Mucosa of descending colon (tissue), 3 donors: Measurements from ENCODE around the gene NEXN. TPM values are rescaled to one million over a fixed set of nuclear protein-coding genes. Genes with fewer than 3 reads are reported as not detected.

Source experiments
- ATAC-seq: fragments of 200-7000 bp; cut with Tn5 transposase; one replicate; pipeline ENCODE4 v1.9.1; 2020; ENCODE audit warnings: mild to moderate bottlenecking, moderate library complexity
- DNase-seq, 3 donors: peaks; one replicate each; pipeline ENCODE4 v3.0.0-alpha.2; 2020
- H3K36me3 ChIP-seq: fragments of 200-600 bp; one replicate; pipeline ENCODE4 v1.8.0; 2021; ENCODE audit warnings: low read depth, mild to moderate bottlenecking
- H3K4me1 ChIP-seq: fragments of 200-600 bp; one replicate; pipeline ENCODE4 v1.8.0; 2021; ENCODE audit warnings: low read depth, mild to moderate bottlenecking
- H3K4me3 ChIP-seq: fragments of 200-600 bp; one replicate; pipeline ENCODE4 v1.8.0; 2021; ENCODE audit warnings: mild to moderate bottlenecking
- H3K9me3 ChIP-seq: fragments of 200-600 bp; one replicate; pipeline ENCODE4 v1.8.0; 2021; ENCODE audit warnings: mild to moderate bottlenecking
- intact Hi-C, 2 donors: fragments of 100-400 bp; cut with DNase I in 1 of 2; cut with micrococcal nuclease in 1 of 2; formaldehyde crosslinking; loops; one replicate each; pipeline versions ENCODE4 v1.11.0 to v1.11.1; 2022; cut with DNase I, micrococcal nuclease
- total RNA-seq, 3 donors: library from RNA; stranded (reverse); fragmentation: NEBNext Ultra II Directional in 2 of 3; extraction: Animal tissue kit (Norgen Biotek cat#: 25700) in 2 of 3; gene quantifications; one replicate each; pipeline versions ENCODE4 v1.2.1 to v1.2.4, GENCODE V29; 2021 to 2023
- TF ChIP-seq, protein P1 (sequence below): fragments of 200-600 bp; IDR thresholded peaks from one replicate; pipeline ENCODE4 v1.8.0; 2022; ENCODE audit warnings: antibody characterized with exemption, mild to moderate bottlenecking
- donor health status: DM: no; HTN: no; CAD: no; lungs with moderate emphysema.
- donor health status: DM: no; HTN: no; CAD: no.
- donor health status: DM: no; HTN: yes; CAD: no.

NEXN gene
- total RNA-seq, 3 donors from 2014 or later: 2.1 to 49.2 (median 7.2) TPM

DNA sequence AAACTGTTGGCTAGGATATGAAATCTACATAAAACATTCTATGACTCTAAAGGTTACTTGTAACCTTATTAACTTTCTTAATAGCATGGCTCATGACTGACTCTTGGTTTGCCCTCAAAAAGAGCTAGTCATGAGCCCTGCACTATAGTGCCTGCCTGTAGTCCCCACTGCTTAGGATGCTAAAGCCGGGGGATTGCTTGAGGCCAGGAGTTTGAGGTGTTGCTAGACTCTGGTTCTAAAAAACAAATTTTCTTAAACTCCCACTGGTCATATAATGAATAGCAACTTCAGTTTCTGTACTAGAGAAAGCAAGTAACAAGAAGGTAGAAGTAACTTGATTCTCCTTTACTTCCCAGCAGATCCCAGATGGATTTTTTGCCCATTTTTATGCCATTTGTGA lies 15.8 kb upstream of the NEXN start:
- DNase-seq (no peak), ATAC-seq (no peak)
- TF ChIP-seq, protein P1, sequence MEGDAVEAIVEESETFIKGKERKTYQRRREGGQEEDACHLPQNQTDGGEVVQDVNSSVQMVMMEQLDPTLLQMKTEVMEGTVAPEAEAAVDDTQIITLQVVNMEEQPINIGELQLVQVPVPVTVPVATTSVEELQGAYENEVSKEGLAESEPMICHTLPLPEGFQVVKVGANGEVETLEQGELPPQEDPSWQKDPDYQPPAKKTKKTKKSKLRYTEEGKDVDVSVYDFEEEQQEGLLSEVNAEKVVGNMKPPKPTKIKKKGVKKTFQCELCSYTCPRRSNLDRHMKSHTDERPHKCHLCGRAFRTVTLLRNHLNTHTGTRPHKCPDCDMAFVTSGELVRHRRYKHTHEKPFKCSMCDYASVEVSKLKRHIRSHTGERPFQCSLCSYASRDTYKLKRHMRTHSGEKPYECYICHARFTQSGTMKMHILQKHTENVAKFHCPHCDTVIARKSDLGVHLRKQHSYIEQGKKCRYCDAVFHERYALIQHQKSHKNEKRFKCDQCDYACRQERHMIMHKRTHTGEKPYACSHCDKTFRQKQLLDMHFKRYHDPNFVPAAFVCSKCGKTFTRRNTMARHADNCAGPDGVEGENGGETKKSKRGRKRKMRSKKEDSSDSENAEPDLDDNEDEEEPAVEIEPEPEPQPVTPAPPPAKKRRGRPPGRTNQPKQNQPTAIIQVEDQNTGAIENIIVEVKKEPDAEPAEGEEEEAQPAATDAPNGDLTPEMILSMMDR: no peak
- H3K9me3 ChIP-seq: no peaks in the 10 kb centered on the region
- H3K4me3 ChIP-seq: no peak overlapping the region
- no peaks in the 10 kb centered on the region for H3K4me1 ChIP-seq
- no peaks in the 10 kb centered on the region for H3K36me3 ChIP-seq
- intact Hi-C loops: no loop called here

DNA sequence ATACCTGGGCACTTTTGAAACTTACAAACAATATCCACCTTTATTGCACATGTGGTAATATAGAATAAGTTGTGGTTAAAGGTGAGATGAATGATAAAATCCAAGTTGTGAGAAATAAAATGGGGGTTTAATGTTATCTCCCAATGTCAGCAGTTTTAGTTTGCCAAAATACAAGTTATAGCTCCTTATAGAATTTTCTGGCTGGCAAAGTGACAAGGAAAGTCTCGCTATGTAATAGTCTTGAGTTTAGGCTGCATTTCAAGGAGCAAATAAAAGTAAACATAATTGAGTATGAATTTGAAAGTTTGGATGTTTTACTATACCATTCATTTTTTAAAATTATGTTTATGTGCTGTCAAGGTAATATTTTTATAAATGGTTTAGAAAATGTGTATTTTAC lies 15.0 kb upstream of the NEXN start:
- ATAC-seq: no peak
- Histone ChIP-seq H3K36me3 (no peaks in the 10 kb centered on the region), H3K9me3 (no peaks in the 10 kb centered on the region), H3K4me3 (no peak overlapping the region), H3K4me1 (no peaks in the 10 kb centered on the region)
- TF ChIP-seq, protein P1: no peak
- intact Hi-C loops: no loop called here
- DNase-seq: no peak

DNA sequence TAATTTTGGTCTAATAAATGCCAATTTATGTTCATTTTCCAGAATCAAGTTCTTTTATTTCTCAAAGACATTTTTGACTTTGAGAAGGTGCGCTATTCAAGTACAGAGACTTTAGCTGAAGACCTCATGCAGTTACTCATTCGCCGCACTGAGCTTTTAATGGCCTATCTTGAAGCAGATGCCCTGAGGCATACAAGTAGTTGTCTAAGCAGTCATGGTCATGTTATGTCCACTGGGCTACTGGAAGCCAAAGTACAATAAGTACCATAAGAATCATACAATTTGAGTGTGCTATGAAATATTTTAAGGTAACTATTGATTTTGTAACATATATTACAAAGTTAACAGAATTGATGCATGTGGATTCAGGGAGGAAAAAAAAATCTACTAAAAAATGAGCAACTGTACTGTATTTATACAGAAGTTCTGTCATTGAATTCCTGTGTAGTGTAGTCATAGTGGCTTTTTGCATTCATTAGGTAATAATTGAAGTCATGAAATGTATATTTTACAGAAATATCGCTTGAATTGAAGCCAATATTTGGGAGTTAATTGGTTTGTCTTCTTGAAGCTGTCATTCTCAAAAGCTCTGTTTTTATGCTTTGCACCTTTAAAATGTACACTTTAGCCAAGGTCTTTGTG lies 13.5 kb upstream of the NEXN start:
- Histone ChIP-seq H3K4me1 (no peaks in the 10 kb centered on the region), H3K36me3 (no peaks in the 10 kb centered on the region), H3K9me3 (no peaks in the 10 kb centered on the region), H3K4me3 (no peak overlapping the region)
- intact Hi-C loops: no loop called here
- TF ChIP-seq, protein P1: no peak
- no peak for DNase-seq
- ATAC-seq: no peak

DNA sequence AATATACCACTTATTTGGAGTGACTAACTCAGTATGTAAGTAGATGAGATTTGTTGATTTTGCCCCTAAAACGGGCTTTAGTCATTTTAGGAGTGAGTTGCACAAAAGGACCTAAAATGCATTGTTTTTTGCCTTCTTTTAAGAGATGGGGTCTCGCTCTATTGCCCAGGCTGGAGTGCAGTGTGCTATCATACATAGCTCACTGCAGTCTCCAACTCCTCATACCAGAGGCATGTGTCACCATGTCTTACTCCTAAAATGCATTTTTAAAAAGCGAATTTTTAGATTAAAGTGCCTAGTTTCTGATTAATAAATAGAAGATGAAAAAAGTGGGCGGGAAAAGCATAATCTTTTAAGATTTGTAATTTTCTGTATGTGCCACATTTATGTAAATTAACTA lies 11.5 kb upstream of the NEXN start:
- Histone ChIP-seq H3K4me3 (no peak overlapping the region), H3K4me1 (no peaks in the 10 kb centered on the region), H3K9me3 (no peaks in the 10 kb centered on the region), H3K36me3 (no peaks in the 10 kb centered on the region)
- DNase-seq (no peak), ATAC-seq (no peak)
- TF ChIP-seq, protein P1: no peak
- intact Hi-C loops: no loop called here

DNA sequence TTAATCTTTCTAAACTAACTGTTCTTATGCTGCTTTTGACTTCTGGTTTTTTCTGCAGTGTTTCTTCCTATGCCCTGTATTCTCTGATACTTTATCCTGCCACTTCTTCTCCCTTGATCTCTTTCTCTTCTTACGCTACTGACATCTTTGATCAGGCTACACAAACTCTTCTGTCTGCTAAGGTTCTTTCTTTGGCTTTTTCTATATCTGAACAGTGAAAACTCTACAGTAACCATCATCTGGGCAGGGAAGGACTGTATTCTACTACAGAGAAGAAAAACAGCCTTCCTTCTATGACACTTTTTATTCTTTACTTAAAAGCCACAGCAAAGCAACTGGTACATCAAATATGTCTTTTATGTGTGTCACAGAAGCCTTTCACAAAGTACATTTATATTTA lies 7.4 kb upstream of the NEXN start:
- no peak for ATAC-seq
- intact Hi-C loops: no loop called here
- TF ChIP-seq, protein P1: no peak

DNA sequence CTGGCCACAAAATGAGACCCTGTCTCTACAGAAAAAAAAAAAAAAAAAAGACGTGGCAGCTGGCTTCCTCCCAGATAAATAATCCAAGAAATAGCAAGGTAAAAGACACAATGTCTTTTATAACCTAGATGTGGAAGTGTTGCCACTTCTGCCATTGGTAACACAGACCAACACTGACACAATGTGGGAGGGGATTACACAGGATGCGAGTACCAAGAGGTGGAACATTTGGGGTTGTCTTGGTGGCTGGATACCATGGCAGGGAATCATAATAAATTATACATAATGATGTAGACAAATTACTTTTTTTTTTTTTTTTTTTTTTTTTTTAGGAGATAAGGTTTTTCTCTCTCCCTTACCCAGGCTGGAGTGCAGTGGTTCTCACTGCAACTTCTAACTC lies 6.0 kb upstream of the NEXN start:
- no peak for DNase-seq
- intact Hi-C loops: no loop called here
- TF ChIP-seq, protein P1: no peak
- no peaks in the 10 kb centered on the region for H3K9me3 ChIP-seq
- ATAC-seq: no peak
- no peaks in the 10 kb centered on the region for H3K36me3 ChIP-seq
- H3K4me3 ChIP-seq: no peak overlapping the region
- H3K4me1 ChIP-seq: no peaks in the 10 kb centered on the region

More for the DNA sequence above, 7.4 kb upstream of the NEXN start:
- Histone ChIP-seq H3K4me3 (no peak overlapping the region), H3K9me3 (no peaks in the 10 kb centered on the region), H3K36me3 (no peaks in the 10 kb centered on the region), H3K4me1 (no peaks in the 10 kb centered on the region)
- DNase-seq: no peak
